ENCODE results near the gene ECT2. TPM values are rescaled to one million over a fixed set of nuclear protein-coding genes. Genes with fewer than 3 reads are reported as not detected.

ECT2 gene
- total RNA-seq, 1 donor from 2014 or later: 20.5 TPM

DNA sequence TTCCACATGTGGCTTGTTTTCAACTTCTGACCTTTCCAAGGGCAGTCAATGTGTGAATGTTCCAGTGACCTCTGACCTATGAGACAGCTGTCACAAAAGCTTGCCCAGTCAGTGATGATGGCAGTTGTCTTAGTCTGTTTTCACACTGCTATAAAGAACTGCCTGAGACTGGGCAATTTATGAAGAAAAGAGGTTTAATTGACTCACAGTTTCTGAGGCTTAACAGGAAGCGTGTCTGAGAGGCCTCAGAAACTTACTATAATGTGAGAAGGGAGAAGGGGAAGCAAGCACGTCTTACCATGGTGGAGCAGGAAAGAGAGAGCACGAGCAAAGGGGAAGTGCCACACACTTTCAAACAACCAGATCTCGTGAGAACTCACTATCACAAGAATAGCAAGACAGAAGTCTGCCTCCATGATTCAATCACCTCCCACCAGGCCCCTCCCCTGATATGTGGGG lies 95.6 kb downstream of the ECT2 start:
- no peak for DNase-seq (ENCODE audit: low read depth)
- H3K4me3 ChIP-seq (ENCODE audit: low read depth, low read length): no peak overlapping the region
- TF ChIP-seq, protein P1, sequence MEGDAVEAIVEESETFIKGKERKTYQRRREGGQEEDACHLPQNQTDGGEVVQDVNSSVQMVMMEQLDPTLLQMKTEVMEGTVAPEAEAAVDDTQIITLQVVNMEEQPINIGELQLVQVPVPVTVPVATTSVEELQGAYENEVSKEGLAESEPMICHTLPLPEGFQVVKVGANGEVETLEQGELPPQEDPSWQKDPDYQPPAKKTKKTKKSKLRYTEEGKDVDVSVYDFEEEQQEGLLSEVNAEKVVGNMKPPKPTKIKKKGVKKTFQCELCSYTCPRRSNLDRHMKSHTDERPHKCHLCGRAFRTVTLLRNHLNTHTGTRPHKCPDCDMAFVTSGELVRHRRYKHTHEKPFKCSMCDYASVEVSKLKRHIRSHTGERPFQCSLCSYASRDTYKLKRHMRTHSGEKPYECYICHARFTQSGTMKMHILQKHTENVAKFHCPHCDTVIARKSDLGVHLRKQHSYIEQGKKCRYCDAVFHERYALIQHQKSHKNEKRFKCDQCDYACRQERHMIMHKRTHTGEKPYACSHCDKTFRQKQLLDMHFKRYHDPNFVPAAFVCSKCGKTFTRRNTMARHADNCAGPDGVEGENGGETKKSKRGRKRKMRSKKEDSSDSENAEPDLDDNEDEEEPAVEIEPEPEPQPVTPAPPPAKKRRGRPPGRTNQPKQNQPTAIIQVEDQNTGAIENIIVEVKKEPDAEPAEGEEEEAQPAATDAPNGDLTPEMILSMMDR (IDR thresholded peaks at IDR 0.05; ENCODE audit: insufficient read depth, low read length, poor library complexity, severe bottlenecking): no peak
- H3K27me3 ChIP-seq (ENCODE audit: control insufficient read depth, insufficient read depth, low read length): no peaks in the 10 kb centered on the region
- no peaks in the 10 kb centered on the region for H3K36me3 ChIP-seq (ENCODE audit: control insufficient read depth, insufficient read depth, low read length)

DNA sequence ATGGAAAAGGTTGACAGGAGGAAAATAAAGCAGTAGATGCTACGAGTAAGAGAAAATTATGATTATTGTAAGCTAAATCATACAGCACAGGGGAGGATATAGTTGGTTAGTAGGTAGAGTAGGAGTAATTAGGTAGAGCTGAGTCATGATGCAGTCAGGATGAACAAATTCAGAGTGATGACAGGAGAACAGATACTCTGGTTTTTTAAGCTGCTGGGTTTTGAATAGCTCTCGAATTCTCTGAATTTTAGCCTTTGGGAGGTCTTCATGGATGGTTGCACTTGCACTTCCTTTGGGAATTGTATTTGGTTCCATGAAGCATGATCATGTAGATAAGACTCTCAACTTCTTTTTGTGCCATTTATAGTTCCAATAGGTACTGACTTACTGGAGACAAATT lies 96.2 kb downstream of the ECT2 start:
- no peaks in the 10 kb centered on the region for H3K36me3 ChIP-seq (ENCODE audit: control insufficient read depth, insufficient read depth, low read length)
- no peaks in the 10 kb centered on the region for H3K27me3 ChIP-seq (ENCODE audit: control insufficient read depth, insufficient read depth, low read length)
- TF ChIP-seq, protein P1 (IDR thresholded peaks at IDR 0.05; ENCODE audit: insufficient read depth, low read length, poor library complexity, severe bottlenecking): no peak
- peak; percentile 72 for DNase-seq (ENCODE audit: low read depth)
- H3K4me3 ChIP-seq (ENCODE audit: low read depth, low read length): no peak overlapping the region

DNA sequence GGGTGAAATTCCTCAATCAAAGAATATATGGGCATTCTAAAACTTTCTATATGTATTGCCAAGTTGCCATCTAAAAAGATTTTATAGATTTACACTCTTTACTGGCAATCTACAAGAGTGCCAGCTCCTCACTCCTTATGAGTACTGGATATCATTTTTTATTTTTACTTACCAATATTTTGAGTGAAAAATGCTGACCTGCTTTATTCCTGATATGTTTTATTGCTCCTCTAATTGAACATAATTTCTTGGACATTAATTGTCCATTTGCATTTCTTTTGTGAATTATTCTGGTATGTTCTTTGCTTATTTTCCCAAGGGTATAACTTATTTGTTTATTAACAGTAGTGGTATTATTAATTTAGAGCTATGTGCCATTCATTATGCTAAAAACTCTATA lies 96.8 kb downstream of the ECT2 start:
- TF ChIP-seq, protein P1 (IDR thresholded peaks at IDR 0.05; ENCODE audit: insufficient read depth, low read length, poor library complexity, severe bottlenecking): no peak
- Histone ChIP-seq H3K36me3 (ENCODE audit: control insufficient read depth, insufficient read depth, low read length) (no peaks in the 10 kb centered on the region), H3K4me3 (ENCODE audit: low read depth, low read length) (no peak overlapping the region), H3K27me3 (ENCODE audit: control insufficient read depth, insufficient read depth, low read length) (no peaks in the 10 kb centered on the region)
- DNase-seq (ENCODE audit: low read depth): no peak

DNA sequence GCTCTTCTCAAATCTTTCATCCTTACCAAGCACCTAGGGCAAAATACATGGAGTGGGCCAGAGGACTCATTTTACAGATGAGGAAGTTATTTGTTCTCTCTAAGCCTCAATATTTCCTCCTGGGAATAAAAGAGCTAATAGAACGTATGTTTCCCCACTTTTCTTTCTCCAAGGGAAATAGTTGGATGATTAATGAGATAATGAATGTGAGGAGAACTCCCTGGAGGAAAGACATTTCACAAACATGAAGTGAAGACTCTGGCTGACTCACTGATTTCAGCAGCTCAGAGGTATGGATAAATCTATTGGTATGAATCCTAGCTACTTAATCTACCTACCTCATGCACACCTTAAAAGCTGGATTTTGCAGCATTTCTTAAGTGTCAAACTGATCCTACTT lies 98.4 kb downstream of the ECT2 start:
- no peaks in the 10 kb centered on the region for H3K36me3 ChIP-seq (ENCODE audit: control insufficient read depth, insufficient read depth, low read length)
- no peak for DNase-seq (ENCODE audit: low read depth)
- no peak overlapping the region for H3K4me3 ChIP-seq (ENCODE audit: low read depth, low read length)
- TF ChIP-seq, protein P1 (IDR thresholded peaks at IDR 0.05; ENCODE audit: insufficient read depth, low read length, poor library complexity, severe bottlenecking): no peak
- no peaks in the 10 kb centered on the region for H3K27me3 ChIP-seq (ENCODE audit: control insufficient read depth, insufficient read depth, low read length)

DNA sequence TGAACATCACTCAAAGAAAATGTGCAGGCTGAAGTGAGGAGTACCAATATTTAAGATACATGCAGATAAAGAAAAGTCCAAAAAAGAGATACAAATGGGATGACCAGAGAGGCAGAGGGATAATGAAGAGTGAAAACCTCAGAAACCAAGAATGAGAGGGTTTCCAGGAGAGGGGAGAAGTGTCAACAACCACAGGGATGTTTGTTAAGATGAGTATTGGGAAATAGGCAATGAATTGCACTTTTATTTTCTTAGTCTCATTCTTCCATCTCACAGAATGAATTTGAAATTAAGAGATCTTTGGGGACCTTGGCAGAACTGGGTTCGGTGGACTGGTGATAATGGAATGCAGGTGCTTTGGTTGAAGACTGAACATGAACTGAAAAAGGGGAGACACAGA lies 102.5 kb downstream of the ECT2 start:
- no peak for DNase-seq (ENCODE audit: low read depth)
- TF ChIP-seq, protein P1 (IDR thresholded peaks at IDR 0.05; ENCODE audit: insufficient read depth, low read length, poor library complexity, severe bottlenecking): no peak
- Histone ChIP-seq H3K27me3 (ENCODE audit: control insufficient read depth, insufficient read depth, low read length) (no peaks in the 10 kb centered on the region), H3K36me3 (ENCODE audit: control insufficient read depth, insufficient read depth, low read length) (no peaks in the 10 kb centered on the region), H3K4me3 (ENCODE audit: low read depth, low read length) (no peak overlapping the region)

DNA sequence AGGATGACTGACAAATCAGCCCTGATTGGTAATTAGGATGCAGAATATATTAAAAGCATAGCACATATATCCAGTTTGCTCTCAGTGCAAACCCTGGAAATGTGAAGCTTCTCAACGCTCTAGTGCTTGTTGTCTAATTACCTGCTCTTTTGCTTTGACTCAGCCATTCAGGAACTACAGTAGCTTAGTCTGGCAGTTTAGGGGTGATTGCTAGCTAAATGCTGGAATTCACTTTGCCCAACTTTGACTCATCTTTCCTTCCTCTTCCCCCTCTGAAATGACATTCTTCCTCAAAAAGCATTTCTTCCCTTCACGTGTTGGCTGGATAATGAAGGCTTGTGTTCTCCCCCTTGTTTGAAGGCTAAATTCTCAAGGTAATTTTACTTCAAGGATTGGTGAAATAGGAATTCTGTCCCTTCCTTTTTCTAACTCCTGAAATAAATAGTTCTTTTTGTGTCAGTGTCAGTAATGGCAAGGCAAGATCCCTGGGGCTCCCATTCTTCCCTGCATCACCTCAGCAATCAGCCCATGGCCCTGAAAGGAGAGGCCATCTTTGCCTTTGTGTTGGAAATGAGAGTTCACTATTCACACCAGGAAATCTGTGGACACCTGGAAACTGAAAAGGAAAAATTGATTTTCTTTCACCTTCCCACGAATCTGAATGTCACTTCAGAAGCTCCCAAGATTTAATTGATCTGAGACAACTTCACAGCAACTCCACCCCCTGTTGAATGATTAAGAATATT lies 103.6 kb downstream of the ECT2 start:
- Histone ChIP-seq H3K36me3 (ENCODE audit: control insufficient read depth, insufficient read depth, low read length) (no peaks in the 10 kb centered on the region), H3K27me3 (ENCODE audit: control insufficient read depth, insufficient read depth, low read length) (no peaks in the 10 kb centered on the region), H3K4me3 (ENCODE audit: low read depth, low read length) (no peak overlapping the region)
- TF ChIP-seq, protein P1 (IDR thresholded peaks at IDR 0.05; ENCODE audit: insufficient read depth, low read length, poor library complexity, severe bottlenecking): no peak
- no peak for DNase-seq (ENCODE audit: low read depth)
